Measurements from ENCODE around the gene ATP2B1.

DNA sequence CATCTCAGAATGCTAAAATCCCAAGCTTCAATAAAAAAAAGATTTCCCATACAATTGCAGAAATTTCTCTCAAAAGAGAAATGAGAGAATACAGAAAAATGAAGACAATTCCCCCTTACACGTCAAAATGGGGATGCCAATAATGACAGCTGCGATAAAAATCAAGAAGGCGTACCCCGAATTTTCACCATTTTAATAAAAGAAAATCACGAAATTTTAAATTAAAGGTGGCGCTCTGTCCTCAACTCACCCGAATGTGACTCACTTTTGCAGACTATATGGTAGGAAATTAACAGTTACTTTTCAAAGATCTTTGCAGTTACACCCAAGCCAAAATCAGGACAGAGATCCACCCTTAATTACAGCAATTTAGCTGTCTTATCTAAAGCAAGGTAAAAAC, 2.1 kb downstream of the ATP2B1 start:
- TF ChIP-seq, protein P1, sequence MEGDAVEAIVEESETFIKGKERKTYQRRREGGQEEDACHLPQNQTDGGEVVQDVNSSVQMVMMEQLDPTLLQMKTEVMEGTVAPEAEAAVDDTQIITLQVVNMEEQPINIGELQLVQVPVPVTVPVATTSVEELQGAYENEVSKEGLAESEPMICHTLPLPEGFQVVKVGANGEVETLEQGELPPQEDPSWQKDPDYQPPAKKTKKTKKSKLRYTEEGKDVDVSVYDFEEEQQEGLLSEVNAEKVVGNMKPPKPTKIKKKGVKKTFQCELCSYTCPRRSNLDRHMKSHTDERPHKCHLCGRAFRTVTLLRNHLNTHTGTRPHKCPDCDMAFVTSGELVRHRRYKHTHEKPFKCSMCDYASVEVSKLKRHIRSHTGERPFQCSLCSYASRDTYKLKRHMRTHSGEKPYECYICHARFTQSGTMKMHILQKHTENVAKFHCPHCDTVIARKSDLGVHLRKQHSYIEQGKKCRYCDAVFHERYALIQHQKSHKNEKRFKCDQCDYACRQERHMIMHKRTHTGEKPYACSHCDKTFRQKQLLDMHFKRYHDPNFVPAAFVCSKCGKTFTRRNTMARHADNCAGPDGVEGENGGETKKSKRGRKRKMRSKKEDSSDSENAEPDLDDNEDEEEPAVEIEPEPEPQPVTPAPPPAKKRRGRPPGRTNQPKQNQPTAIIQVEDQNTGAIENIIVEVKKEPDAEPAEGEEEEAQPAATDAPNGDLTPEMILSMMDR (IDR thresholded peaks at IDR 0.05) = no peak
- TF ChIP-seq ZFX (IDR thresholded peaks at IDR 0.05; ENCODE audit: borderline replicate concordance) = no peak
